Stimulated activated CD8-positive, alpha-beta memory T cell treated with anti-CD3 and anti-CD28 coated beads, Interleukin-4, amount 100 ng/mL, for 4 hours (primary cell): ENCODE measurements around the gene MAST4.

ENCODE experiments used
- DNase-seq, 2 donors: peaks; one replicate each; pipeline ENCODE4 v3.0.0-alpha.2; 2020; ENCODE audit warnings: low read depth in 2 of 2, low spot score in 1 of 2

Gene MAST4

GRCh38 chr5:66644111-66644510 lies 47.9 kb downstream of the MAST4 start:
- no peak for DNase-seq

DNA sequence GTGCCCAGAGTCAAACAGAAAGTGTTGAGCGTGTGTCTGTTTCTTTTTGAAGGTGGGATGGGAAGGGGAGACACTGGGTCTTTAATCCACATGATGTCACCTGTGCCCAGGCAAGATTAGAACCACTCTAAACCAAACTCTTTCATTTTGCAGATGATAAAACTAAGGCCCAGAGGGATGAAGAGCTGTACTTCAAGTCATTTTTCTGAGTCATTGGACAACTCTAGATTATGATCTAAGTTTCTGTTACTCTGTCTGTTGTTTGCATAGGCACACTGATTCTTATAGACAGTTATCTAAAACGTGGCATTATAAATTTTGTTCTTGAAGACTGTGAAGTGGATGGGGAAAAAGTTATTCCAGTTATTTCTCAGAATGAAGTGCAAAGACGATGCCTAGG lies 48.8 kb downstream of the MAST4 start:
- DNase-seq, result no peak

GRCh38 chr5:66646570-66646969 lies 50.4 kb downstream of the MAST4 start:
- no peak for DNase-seq

GRCh38 chr5:66647146-66647856 lies 51.1 kb downstream of the MAST4 start:
- no peak for DNase-seq

- no peak for DNase-seq
These were observed 56.6 kb downstream of the MAST4 start for GRCh38 chr5:66652818-66653217.

GRCh38 chr5:66653325-66653724 lies 57.1 kb downstream of the MAST4 start:
- DNase-seq, result no peak

GRCh38 chr5:66655395-66656324 lies 59.5 kb downstream of the MAST4 start:
- DNase-seq, result no peak

GRCh38 chr5:66658516-66658915 lies 62.3 kb downstream of the MAST4 start:
- DNase-seq, result no peak

GRCh38 chr5:66659780-66660179 lies 63.6 kb downstream of the MAST4 start:
- no peak for DNase-seq

- no peak for DNase-seq
These were observed 64.2 kb downstream of the MAST4 start for GRCh38 chr5:66660396-66660795.

- DNase-seq, result no peak
These were observed 65.0 kb downstream of the MAST4 start for GRCh38 chr5:66661149-66661548.

GRCh38 chr5:66666778-66667177 lies 70.6 kb downstream of the MAST4 start:
- no peak for DNase-seq

GRCh38 chr5:66669086-66669861 lies 73.1 kb downstream of the MAST4 start:
- no peak for DNase-seq

DNA sequence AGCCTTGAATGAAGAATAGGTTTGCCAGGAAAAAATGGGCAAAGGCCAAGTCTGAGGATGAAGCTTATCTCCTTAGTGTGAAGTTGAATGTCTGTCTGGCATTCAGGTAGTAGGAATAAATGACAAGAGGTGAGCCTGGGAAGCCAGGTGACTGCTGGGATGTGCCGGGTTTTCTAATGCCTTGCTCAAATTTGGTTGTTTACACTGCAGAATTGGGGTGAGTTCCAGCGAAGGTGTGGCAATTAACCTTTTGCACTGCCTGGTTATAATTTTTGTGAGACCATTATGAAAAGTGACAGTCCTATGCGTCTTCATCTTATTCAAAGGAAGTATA lies 73.6 kb downstream of the MAST4 start:
- no peak for DNase-seq

DNA sequence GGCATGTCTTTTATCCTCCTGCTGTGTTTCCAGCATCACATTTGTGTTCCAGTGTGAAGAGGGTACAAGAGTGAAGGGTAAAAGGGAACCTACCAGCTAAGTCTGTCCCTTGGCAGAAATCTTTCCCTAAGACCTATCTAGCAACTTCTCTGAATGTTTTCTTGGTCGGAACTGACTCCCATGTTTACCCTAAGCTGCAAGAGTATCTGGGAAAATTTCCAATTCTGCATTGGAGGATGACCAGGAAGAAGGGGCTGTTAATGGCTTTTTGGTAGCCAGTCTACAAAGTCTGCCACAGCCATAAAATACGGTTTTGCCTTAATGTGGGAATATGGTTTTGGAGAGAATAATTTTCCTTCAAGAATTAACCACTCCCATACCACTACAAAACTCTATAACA lies 75.1 kb downstream of the MAST4 start:
- no peak for DNase-seq

DNA sequence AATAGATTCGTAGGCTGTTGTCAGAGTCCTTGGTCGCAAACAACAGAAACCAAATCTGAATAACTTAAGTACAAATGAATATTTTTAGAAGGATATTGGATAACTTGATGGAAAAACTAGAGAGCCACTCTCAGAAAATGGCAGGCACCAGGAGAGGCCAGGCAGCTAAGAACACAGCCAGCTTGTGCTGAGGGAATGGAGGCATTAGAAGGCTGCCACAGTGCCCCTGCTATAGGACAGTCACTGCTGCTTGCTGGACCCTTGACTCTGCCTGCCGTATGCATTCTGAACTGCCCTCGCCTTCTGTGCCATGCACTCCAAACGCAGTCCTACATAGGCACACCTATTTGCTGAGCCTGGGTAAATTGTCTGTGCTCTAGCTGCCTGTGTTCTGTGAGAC lies 78.6 kb downstream of the MAST4 start:
- no peak for DNase-seq

- DNase-seq, result no peak
These were observed 79.2 kb downstream of the MAST4 start for GRCh38 chr5:66675406-66675805.

DNA sequence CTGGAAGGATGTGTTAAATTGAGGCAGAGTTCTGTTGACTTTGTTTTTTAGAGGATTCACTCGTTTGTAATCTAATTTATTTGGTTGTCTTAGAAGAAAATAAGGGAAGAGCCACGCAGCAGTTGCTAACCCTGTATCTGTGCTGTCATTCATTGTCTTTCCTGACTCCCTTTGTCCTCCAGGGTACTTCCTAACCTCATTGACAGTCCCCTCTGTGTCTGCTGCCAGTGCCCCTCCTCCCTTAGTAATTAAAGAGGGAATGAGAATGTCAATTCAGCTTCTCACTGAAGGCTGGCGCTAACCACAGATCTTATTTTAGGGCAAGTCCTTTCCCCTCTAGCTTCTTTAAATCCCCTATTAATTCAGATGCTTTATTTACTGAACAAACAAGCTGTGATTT lies 84.0 kb downstream of the MAST4 start:
- DNase-seq, result no peak

DNA sequence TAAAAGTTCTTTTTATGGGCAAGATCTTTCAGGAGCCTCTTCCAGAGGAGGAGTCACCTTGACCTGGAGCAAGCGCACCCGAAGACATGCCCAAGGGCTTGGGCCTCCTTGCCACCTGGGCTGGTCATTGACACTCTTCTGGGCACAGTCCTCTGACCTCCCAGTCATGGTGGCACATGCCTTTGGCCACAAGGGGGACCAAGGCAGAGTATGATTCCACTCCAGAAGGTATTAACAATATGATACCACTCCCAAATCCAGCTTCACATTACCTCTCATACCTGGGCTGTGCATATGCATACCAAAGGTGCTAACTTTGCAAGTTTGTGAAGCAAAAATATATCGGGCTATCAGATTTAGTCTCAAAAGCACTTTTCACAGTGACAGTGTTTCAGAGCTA lies 84.6 kb downstream of the MAST4 start:
- no peak for DNase-seq

GRCh38 chr5:66684663-66685062 lies 88.5 kb downstream of the MAST4 start:
- DNase-seq, result no peak

DNA sequence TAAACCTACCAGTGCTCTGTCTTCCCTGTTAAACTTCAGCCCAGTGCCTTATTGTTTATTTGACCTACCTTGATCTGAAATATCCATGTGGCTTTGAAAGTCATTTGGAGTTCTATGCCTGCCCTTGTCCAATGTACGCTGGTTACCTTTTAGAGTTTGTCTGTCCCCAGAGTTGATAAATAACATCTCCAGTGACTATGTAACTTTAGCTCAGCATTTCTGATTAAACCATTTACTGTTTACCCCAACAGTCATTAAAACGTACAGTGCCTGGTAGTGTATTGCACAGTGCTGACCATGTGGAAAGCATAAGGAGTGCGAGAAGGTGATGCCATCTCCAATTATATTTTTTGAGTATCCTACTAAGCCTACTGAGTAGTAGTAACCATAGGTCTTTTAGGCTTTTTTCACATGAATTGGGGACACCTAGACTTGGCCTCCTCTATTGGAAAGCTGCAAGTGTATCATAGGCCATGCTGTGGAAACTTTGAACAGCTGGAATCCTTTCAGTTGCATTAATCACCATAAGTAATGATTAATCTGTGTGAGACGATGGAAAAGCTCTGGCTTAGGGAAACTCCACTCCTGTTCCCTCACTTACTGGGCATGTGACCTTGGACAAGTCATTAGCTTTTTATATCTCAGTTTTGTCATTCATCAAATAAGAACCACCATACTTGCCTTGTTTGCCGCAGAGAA lies 93.5 kb downstream of the MAST4 start:
- no peak for DNase-seq
